H1 (cell line): ENCODE results near the gene RPL26. TPM values are rescaled to one million over a fixed set of nuclear protein-coding genes. Genes with fewer than 3 reads are reported as not detected.
"Not testable (repeated sequence)": the region's sequence is repeated elsewhere in the genome, so short reads cannot be mapped to it uniquely, and the experiment has no call there.

Source experiments
- CTCF ChIA-PET: fragments of 300-600 bp; sonication (Branson Sonifier 250); formaldehyde crosslinking; loops from one replicate; lab custom pipeline; 2021; ENCODE audit not compliant: partially characterized antibody; lab: Charles Lee
- POLR2A ChIA-PET: fragments of 300-600 bp; sonication (Branson Sonifier 250); formaldehyde crosslinking; loops from one replicate; lab custom pipeline; 2021; ENCODE audit warnings: inconsistent platforms; ENCODE audit not compliant: partially characterized antibody; lab: Charles Lee
- DNase-seq, 2 experiments: peaks; one replicate each; pipeline versions ENCODE4 v3.0.0 to v3.0.0-alpha.2; 2010 to 2022; ENCODE audit warnings: low spot score in 2 of 2, low read depth in 1 of 2, mixed read lengths in 1 of 2
- FAIRE-seq: peaks from 2 replicates; lab custom pipeline; 2011; peaks lifted over from hg19 to GRCh38; lab: Jason Lieb, UNC
- H2AFZ ChIP-seq: 2 replicates; pipeline ENCODE4 v1.8.1; 2012; ENCODE audit warnings: low read length, inconsistent platforms
- H2AK5ac ChIP-seq: 2 replicates; pipeline ENCODE4 v1.6.1; 2013; ENCODE audit warnings: low read depth, low read length
- H2BK120ac ChIP-seq: replicated peaks from 2 replicates; pipeline ENCODE3; 2013; ENCODE audit warnings: low read depth, low read length, inconsistent platforms
- H2BK12ac ChIP-seq: 2 replicates; pipeline ENCODE4 v1.6.1; 2013; ENCODE audit warnings: low read depth, low read length
- H2BK15ac ChIP-seq: 2 replicates; pipeline ENCODE4 v1.6.1; 2013; ENCODE audit warnings: low read length
- H2BK20ac ChIP-seq: 2 replicates; pipeline ENCODE4 v1.6.1; 2013; ENCODE audit warnings: low read length
- H2BK5ac ChIP-seq: 2 replicates; pipeline ENCODE4 v1.6.1; 2013; ENCODE audit warnings: low read depth, low read length
- H3K14ac ChIP-seq: 2 replicates; pipeline ENCODE4 v1.6.1; 2013; ENCODE audit warnings: inconsistent platforms; ENCODE audit not compliant: insufficient read length
- H3K18ac ChIP-seq: 2 replicates; pipeline ENCODE4 v1.6.1; 2013; ENCODE audit warnings: low read length; ENCODE audit errors: extremely low read depth
- H3K23ac ChIP-seq: 2 replicates; pipeline ENCODE4 v1.6.1; 2013; ENCODE audit warnings: inconsistent platforms; ENCODE audit not compliant: insufficient read length
- H3K23me2 ChIP-seq: 2 replicates; pipeline ENCODE4 v1.6.1; 2013; ENCODE audit warnings: low read depth, low read length
- H3K27ac ChIP-seq: 2 replicates; pipeline ENCODE4 v1.6.1; 2011; ENCODE audit warnings: low read depth, low read length, inconsistent platforms
- H3K27me3 ChIP-seq, 4 experiments: replicated peaks in 1 of 4; 1 replicate in 1 of 4; 2 replicates in 3 of 4; pipeline versions ENCODE4 v1.6.1 to v1.8.1; 2011 to 2013; ENCODE audit warnings: low read length in 3 of 4, mild to moderate bottlenecking in 3 of 4, inconsistent platforms in 2 of 4, mixed read lengths in 2 of 4, moderate library complexity in 1 of 4; ENCODE audit not compliant: control insufficient read depth in 3 of 4, insufficient read depth in 3 of 4; ENCODE audit errors: extremely low read depth in 1 of 4
- H3K36me3 ChIP-seq, 4 experiments: 2 replicates each; pipeline versions ENCODE4 v1.6.1 to v1.8.1; 2011 to 2013; ENCODE audit warnings: mild to moderate bottlenecking in 4 of 4, low read length in 3 of 4, moderate library complexity in 2 of 4, control low read depth in 1 of 4, inconsistent platforms in 1 of 4; ENCODE audit not compliant: insufficient read depth in 4 of 4, control insufficient read depth in 2 of 4
- H3K4ac ChIP-seq: replicated peaks from 2 replicates; pipeline ENCODE3; 2013; ENCODE audit warnings: low read length, low read depth, mixed read lengths, inconsistent platforms; ENCODE audit not compliant: insufficient read length
- H3K4me1 ChIP-seq, 4 experiments: replicated peaks in 1 of 4; 1 replicate in 1 of 4; 2 replicates in 3 of 4; pipeline versions ENCODE4 v1.6.1 to v1.8.1; 2011 to 2013; ENCODE audit warnings: low read length in 3 of 4, inconsistent platforms in 2 of 4, mixed read lengths in 1 of 4; ENCODE audit not compliant: insufficient read depth in 4 of 4, control insufficient read depth in 3 of 4
- H3K4me2 ChIP-seq, 2 experiments: 2 replicates each; pipeline versions ENCODE4 v1.6.1 to v1.8.1; 2011 to 2013; ENCODE audit warnings: low read depth in 2 of 2, low read length in 2 of 2, control low read depth in 1 of 2, inconsistent platforms in 1 of 2, mild to moderate bottlenecking in 1 of 2; ENCODE audit not compliant: insufficient read depth in 1 of 2
- H3K4me3 ChIP-seq, 4 experiments: fragments of 200-600, 300-600 bp in 1 of 4; sonication (generic), shearing (Covaris generic), sonication (Bioruptor Twin) in 1 of 4; 2 replicates each; pipeline versions ENCODE4 v1.5.1 to v1.8.1; 2011 to 2016; ENCODE audit warnings: low read length in 4 of 4, low read depth in 3 of 4, control low read depth in 2 of 4, inconsistent platforms in 2 of 4, mild to moderate bottlenecking in 2 of 4, mixed read lengths in 1 of 4, moderate library complexity in 1 of 4; ENCODE audit not compliant: insufficient read depth in 2 of 4; ENCODE audit errors: extremely low read depth in 1 of 4
- H3K56ac ChIP-seq: replicated peaks from 2 replicates; pipeline ENCODE3; 2013; ENCODE audit warnings: low read depth, mild to moderate bottlenecking, mixed read lengths, low read length, inconsistent platforms; ENCODE audit not compliant: insufficient read length
- H3K79me1 ChIP-seq: 2 replicates; pipeline ENCODE4 v1.6.1; 2013; ENCODE audit warnings: low read depth, low read length, control low read depth
- H3K79me2 ChIP-seq, 2 experiments: 2 replicates each; pipeline versions ENCODE4 v1.6.1 to v1.8.1; 2012 to 2013; ENCODE audit warnings: low read length in 2 of 2, mild to moderate bottlenecking in 2 of 2, inconsistent platforms in 1 of 2; ENCODE audit not compliant: insufficient read depth in 2 of 2, control insufficient read depth in 1 of 2
- H3K9ac ChIP-seq, 4 experiments: replicated peaks in 1 of 4; 1 replicate in 1 of 4; 2 replicates in 3 of 4; pipeline versions ENCODE4 v1.6.1 to v1.8.1; 2011 to 2013; ENCODE audit warnings: low read depth in 3 of 4, low read length in 3 of 4, control low read depth in 2 of 4, mild to moderate bottlenecking in 2 of 4, moderate library complexity in 2 of 4, inconsistent platforms in 1 of 4; ENCODE audit errors: extremely low read depth in 1 of 4
- H3K9me3 ChIP-seq, 2 experiments: 2 replicates each; pipeline versions ENCODE4 v1.6.1 to v1.8.1; 2012 to 2013; ENCODE audit warnings: mild to moderate bottlenecking in 2 of 2, moderate library complexity in 2 of 2, control low read depth in 1 of 2, inconsistent platforms in 1 of 2, low read depth in 1 of 2, low read length in 1 of 2, mixed read lengths in 1 of 2; ENCODE audit not compliant: insufficient read depth in 2 of 2
- H4K20me1 ChIP-seq, 2 experiments: replicated peaks in 1 of 2; 2 replicates each; pipeline versions ENCODE3 to v1.8.1; 2011 to 2013; ENCODE audit warnings: inconsistent platforms in 2 of 2, low read length in 2 of 2, mild to moderate bottlenecking in 1 of 2; ENCODE audit not compliant: insufficient read depth in 2 of 2, control insufficient read depth in 1 of 2
- H4K5ac ChIP-seq: 2 replicates; pipeline ENCODE4 v1.6.1; 2013; ENCODE audit warnings: low read length, low read depth, mixed read lengths, inconsistent platforms; ENCODE audit not compliant: insufficient read length
- H4K8ac ChIP-seq: 2 replicates; pipeline ENCODE4 v1.8.0; 2013; ENCODE audit warnings: mild to moderate bottlenecking, moderate library complexity, low read length, inconsistent platforms; ENCODE audit not compliant: insufficient read depth; ENCODE audit errors: extremely low read depth
- H4K91ac ChIP-seq: replicated peaks from 2 replicates; pipeline ENCODE3; 2013; ENCODE audit warnings: low read length, mixed read lengths, inconsistent platforms; ENCODE audit not compliant: insufficient read length
- POLR2AphosphoS5 ChIP-seq: IDR thresholded peaks from 2 replicates; pipeline ENCODE4 v1.6.1; 2011; ENCODE audit warnings: low read depth, low read length
- WGBS, 2 experiments: shearing (Covaris generic) in 1 of 2; methylation state at CpG; one replicate each; pipeline versions ENCODE4 v1.1.6 to v1.1.7; 2013 to 2015; ENCODE audit warnings: low lambda C conversion rate in 2 of 2, mixed read lengths in 2 of 2, inconsistent platforms in 1 of 2, low coverage in 1 of 2, missing lambda C conversion rate in 1 of 2; ENCODE audit not compliant: insufficient replicate concordance in 2 of 2, insufficient coverage in 1 of 2, insufficient read length in 1 of 2; ENCODE audit errors: extremely low coverage in 1 of 2, missing lambda C conversion rate in 1 of 2; 5-methylcytosine and 5-hydroxymethylcytosine counted together
- polyA plus RNA-seq, 7 experiments: library from polyadenylated mRNA; depleted of rRNA in 3 of 7; stranded (reverse) in 5 of 7; unstranded in 2 of 7; fragments of >200 nt in 5 of 7; fragments of 200-250 nt in 2 of 7; gene quantifications; 1 replicate in 5 of 7; 2 replicates in 1 of 7; 4 replicates in 1 of 7; pipeline versions ENCODE4 v1.2.1 to v1.2.3, GENCODE V29; 2011 to 2013; ENCODE audit warnings: missing spikeins in 2 of 7, mixed read lengths in 2 of 7
- total RNA-seq: library from RNA; stranded (reverse); fragmentation: NEBNext Ultra II Directional; extraction: Animal tissue kit (Norgen Biotek cat#: 25700); gene quantifications from 2 replicates; pipeline ENCODE4 v1.2.1, GENCODE V29; 2021

Gene RPL26
- total and polyA plus RNA-seq, 2 of the 8 experiments (the other 6 are each of a cell fraction or from before 2014, with no cell fraction given) = 1,963 to 2,554 TPM

- peaks cover 13 to 40% of the 10 kb centered on the region in 2 experiments; a peak in 3 of 4 replicates for H3K79me2 ChIP-seq
- peaks cover 27 to 56% (median 41%) of the 10 kb centered on the region in 4 experiments for H3K36me3 ChIP-seq
- H2AFZ ChIP-seq, FAIRE-seq, CTCF ChIA-PET, H2BK5ac ChIP-seq, H3K27me3 ChIP-seq, H3K9ac ChIP-seq, H2BK120ac ChIP-seq, H3K79me1 ChIP-seq, H2BK15ac ChIP-seq, H2BK20ac ChIP-seq, H3K4me3 ChIP-seq, H2AK5ac ChIP-seq, H3K9me3 ChIP-seq, H3K4ac ChIP-seq, DNase-seq, H3K18ac ChIP-seq, H4K8ac ChIP-seq, H3K56ac ChIP-seq, H4K5ac ChIP-seq, H3K23ac ChIP-seq, H3K4me2 ChIP-seq, H2BK12ac ChIP-seq, H3K14ac ChIP-seq, H4K91ac ChIP-seq, H3K27ac ChIP-seq: not testable (repeated sequence)
- 92% methylated on average over 8 of the region's 8 CpGs; no CpG with 5 or more reads in 1 of the 2 experiments for WGBS, 2 experiments
- peaks cover 0 to 15% (median 3%) of the 10 kb centered on the region in 4 experiments; a peak in 4 of 7 replicates for H3K4me1 ChIP-seq
- 0 out of 2 replicates have a peak, but pooled peaks have one; percentile 47 for TF ChIP-seq POLR2AphosphoS5
- H4K20me1 ChIP-seq = peaks cover 10 to 15% of the 10 kb centered on the region in 2 experiments
- POLR2A ChIA-PET = interaction anchor here (1.6 to 4.3 kb wide), 9 partner anchors 10 to 130 kb away, joined by 3 to 66 read pairs (median 16); partner anchors contain the start of genes CTC1, ODF4 and PFAS
- peaks cover 12% of the 10 kb centered on the region for H3K23me2 ChIP-seq
Observed at GRCh38 chr17:8378117-8378516, 4.9 kb downstream of the RPL26 start.
